Stimulated activated CD8-positive, alpha-beta memory T cell treated with anti-CD3 and anti-CD28 coated beads, Interleukin-4, amount 100 ng/mL, for 48 hours (primary cell): ENCODE results near the gene NUP85.
"Not testable (repeated sequence)": the region's sequence is repeated elsewhere in the genome, so short reads cannot be mapped to it uniquely, and the experiment has no call there.

Source experiments
- DNase-seq: peaks from one replicate; pipeline ENCODE4 v3.0.0-alpha.2; 2020

Gene NUP85, protein sequence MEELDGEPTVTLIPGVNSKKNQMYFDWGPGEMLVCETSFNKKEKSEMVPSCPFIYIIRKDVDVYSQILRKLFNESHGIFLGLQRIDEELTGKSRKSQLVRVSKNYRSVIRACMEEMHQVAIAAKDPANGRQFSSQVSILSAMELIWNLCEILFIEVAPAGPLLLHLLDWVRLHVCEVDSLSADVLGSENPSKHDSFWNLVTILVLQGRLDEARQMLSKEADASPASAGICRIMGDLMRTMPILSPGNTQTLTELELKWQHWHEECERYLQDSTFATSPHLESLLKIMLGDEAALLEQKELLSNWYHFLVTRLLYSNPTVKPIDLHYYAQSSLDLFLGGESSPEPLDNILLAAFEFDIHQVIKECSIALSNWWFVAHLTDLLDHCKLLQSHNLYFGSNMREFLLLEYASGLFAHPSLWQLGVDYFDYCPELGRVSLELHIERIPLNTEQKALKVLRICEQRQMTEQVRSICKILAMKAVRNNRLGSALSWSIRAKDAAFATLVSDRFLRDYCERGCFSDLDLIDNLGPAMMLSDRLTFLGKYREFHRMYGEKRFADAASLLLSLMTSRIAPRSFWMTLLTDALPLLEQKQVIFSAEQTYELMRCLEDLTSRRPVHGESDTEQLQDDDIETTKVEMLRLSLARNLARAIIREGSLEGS

DNA sequence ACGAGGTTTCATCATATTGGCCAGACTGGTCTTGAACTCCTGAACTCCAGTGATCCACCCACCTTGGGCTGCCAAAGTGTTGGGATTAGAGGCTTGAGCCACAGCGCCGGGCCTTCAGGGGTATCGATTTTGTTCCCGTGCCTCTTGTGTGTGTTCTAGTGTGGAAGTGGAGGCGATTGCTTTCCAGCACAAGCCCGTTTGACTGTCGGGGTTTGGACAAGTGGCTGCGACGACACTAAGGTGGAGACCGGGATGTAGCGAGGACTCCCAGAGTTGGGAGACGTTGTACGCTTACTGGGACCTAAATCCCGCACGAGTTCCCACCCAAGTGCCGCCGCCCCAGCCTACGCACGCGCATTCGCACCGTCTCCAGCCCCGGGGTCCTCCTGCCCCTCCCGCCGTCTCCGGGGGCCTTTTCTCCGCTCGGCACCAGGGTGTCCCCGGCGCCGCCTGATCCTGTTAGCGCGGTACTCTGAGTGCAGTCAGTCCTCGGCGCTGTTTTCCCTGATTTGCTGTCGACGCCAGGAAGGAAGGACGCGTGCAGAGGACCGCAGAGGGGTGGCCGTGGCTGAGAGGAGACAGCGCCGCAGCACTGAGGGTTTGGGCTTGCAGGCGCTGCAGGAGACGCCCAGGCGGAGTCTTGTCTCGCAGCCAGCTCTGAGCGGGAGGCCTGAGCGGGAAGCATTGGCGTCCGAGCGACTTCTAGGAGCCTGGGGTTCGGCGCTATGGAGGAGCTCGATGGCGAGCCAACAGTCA lies at the start of gene NUP85:
Gene NUP85, plus strand, starts transcription at position 643 of the 756 bp plus-strand sequence. Its CDS starts 83 bp downstream, at position 726.
- peak; percentile 96 for DNase-seq

DNA sequence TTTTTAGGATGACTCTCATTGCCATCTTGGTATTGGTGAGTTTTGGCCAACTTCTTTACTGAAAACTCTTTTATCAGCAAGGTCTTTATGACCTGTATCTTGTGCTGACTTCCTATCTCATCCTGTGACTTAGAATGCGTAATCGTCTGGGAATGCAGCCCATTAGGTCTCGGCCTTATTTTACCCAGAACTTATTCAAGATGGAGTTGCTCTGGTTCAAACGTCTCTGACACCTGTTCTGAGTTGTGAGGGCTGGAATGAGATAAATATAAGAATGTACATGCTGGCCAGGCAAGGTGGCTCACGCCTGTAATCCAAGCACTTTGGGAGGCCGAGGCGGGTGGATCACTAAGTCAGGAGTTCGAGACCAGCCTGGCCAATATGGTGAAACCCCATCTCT lies 47.0 kb upstream of the NUP85 start:
- DNase-seq, result not testable (repeated sequence)

DNA sequence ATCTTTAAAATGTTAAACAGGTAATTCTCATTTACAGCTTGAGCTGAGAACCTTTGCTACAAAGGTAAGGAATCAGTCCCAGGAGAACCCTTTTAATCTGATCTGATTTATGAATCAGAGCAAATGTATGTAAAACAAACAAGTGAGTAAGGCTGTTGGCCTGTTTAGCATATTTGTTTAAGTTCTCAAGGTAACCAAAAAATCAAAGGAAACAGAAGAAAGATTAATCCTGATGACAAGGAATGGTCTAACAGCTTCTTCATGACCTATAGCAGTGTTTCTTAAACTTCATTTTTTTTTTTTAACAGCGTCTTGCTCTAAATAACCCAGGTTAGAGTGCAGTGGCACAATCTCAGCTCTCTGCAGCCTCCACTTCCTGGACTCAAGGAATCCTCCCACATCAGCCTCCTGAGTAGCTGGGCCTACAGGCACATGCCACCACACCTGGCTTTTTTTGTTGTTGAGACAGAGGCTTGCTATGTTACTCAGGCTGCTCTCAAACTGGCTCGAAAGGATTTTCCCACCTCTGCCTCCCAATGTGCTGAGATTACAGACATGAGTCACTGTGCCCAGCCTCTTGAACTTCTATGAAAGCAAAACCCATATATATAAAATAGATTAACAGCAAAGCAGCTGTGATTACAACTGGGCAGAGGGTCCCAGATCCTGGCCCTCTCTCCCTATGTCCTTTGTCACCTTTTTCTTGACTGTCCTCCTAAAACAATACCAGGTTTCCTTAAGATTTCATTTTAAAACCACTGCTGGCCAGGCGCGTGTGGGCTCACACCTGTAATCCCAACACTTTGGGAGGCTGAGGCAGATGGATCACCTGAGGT lies 46.1 kb upstream of the NUP85 start:
- DNase-seq, result no peak

DNA sequence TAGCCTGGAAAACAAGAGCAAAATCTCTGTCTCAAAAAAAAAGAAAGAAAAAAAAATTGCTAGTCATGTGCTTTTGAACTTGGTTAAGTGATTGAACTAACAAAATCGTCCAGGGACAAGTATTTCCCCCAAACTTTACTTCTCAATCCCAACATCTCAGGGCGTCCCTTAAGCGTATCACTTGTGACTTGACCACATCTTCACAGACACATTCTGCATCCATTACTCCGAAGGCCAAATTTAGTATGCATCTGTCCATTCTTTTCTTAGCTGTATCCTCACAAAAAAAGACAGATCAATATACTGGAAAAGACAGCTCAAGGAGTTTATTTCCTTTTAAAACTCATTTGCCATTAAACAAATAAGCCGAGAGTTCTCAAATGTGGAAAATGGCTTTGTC lies 45.3 kb upstream of the NUP85 start:
- no peak for DNase-seq

DNA sequence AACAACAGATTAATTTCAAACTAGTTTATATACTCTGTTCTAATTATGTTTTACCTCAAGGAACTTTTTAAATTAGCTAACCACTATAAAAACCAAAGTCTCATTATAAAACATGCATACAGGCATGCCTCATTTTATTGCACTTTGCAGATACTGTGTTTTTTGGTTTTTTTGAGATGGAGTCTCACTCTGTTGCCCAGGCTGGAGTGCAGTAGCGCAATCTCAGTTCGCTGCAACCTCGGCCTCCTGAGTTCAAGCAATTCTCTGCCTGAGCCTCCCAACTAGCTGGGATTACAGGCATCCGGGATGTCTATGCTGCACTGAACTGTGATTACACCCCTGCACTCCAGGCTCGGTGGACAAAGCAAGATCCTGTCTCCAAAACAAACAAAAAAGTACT lies 42.4 kb upstream of the NUP85 start:
- no peak for DNase-seq

DNA sequence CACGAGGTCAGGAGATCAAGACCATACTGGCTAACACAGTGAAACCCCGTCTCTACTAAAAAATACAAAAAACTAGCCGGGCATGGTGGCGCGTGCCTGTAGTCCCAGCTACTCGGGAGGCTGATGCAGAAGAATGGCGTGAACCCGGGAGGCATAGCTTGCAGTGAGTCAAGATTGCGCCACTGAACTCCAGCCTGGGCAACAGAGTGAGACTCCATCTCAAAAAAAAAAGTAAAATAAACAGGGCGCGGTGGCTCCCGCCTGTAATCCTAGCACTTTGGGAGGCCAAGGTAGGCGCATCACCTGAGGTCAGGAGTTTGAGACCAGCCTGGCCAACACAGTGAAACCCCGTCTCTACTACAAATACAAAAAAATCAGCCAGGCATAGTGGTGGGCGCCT lies 40.9 kb upstream of the NUP85 start:
- not testable (repeated sequence) for DNase-seq

DNA sequence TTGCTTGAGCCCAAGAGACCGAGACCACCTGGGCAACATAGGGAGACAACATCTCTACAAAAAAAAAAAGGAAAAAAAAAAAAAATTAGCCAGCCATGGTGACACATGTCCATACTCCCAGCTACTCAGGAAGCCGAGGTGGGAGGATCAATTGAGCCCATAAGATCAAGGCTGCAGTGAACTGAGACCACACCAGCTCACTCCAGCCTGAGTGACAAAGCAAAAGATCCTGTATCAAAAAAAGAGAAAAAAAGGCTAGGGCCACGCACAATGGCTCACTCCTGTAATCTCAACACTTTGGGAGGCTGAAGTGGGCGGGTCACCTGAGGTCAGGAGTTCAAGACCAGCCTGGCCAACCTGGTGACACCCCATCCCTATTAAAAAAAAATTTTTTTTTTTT lies 36.5 kb upstream of the NUP85 start:
- no peak for DNase-seq

DNA sequence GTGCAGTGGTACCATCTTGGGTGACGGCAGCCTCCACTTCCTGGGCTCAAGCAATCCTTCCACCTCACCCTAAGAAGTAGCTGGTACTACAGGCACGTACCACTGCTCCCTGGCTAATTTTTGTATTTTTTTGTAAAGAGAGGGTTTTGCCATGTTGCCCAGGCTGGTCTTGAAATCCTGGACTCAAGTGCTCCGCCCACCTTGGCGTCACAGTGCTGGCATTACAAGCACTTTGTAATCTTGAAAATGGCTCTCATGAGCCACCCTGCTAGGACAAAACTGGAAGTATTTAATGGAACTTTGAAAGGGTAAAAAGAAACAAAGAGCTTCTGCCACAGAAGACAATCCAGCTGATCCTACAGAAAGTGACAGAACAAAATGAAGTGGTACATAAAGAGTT lies 32.0 kb upstream of the NUP85 start:
- DNase-seq, result no peak

DNA sequence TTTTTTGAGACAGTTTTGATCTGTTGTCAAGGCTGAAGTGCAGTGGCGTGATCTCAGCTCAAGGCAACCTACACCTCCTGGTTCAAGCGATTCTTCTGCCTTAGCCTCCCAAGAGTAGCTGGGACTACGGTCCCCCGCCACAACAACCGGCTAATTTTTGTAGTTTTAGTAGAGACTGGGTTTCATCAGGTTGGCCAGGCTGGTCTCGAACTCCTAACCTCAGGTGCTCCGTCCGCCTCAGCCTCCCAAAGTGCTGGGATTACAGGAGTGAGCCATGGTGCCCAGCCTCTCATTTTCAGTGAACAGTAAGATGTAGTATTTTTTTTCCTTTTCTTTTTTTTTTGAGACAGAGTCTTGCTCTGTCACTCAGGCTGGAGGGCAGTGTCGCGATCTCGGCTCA lies 30.5 kb upstream of the NUP85 start:
- no peak for DNase-seq

DNA sequence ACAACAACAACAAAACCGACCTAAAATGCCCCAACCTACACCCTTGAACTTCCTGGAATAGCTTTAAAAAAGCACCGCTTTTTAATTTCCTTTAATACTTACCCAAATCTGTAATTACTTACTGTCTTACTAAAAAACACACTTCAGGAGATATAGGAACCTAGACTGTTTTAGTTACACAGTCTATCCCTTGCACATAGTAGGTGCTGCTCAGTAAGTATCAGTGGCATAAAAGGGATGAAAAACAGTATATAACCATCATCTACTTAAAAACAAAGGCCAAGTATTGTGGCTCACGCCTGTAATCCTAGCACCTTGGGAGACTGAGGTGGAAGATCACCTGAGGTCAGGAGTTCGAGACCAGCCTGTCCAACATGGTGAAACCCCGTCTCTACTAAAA lies 28.9 kb upstream of the NUP85 start:
- DNase-seq, result no peak

DNA sequence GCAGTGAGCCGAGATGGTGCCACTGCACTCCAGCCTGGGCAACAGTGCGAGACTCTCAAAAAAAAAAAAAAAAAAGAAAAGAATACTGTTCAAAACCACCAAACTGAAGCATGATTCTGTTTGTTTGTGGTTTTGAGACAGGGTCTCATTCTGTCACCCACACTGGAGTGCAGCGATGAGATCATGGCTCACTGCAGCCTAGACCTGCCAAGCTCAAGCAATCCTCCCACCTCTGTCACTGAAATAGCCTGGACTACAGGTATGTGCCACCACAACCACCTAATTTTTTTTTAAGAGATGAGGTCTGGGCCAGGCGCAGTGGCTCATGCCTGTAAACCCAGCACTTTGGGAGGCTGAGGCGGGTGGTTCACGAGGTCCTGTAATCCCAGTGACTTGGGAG lies 27.0 kb upstream of the NUP85 start:
- DNase-seq, result no peak

DNA sequence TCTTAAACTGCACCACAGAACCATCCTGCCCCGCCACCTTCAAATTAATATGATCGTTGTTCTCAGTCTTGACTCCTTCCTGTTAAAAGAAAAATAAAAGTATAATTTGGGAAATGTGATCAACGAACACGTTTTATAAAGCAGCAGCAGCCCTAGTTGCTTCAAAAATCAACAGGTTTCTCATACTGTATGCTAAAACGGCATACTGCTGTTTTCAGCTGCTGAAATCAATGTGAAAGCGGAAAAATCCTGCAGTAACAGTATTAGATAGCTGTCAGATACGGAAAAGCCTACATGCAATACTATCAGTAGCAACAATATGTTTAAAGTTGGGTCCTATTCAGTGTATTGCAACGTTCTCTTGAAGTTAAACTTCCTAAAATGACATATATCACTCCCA lies 24.4 kb upstream of the NUP85 start:
- no peak for DNase-seq

DNA sequence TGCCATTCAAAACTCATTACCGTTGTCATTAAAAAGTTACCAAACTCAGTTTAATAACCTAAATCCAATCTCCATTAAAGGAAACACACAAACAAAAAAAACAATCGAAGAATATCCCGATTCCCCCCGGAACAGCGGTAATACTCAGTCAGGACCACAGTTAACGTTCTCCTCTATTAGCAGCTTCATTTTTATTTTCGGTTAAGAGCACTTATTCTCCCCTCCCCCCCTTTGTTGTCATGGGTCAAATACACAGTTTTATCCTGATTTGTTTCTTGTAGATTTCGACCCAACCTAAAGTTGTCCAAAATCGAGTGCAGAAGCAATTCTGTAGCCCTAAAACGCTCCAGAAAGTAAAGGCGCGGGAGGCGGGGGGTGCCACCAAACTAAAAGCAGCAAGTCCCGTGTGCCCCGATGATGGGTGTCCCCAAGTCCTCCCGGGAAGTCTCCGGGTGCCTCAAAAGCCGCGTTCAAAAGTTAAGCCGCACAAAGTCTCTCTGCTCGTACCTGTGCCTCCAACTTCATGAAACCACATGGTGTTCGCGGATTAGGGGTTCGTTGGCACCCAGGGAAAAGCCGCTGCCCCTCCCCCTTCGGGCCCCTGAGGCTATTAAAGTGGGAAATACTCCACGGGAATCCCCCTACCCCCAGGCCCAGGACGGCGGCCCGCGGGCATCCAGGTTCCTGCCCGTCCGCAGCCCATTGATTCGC lies 23.7 kb upstream of the NUP85 start:
- DNase-seq, result peak; percentile 58

DNA sequence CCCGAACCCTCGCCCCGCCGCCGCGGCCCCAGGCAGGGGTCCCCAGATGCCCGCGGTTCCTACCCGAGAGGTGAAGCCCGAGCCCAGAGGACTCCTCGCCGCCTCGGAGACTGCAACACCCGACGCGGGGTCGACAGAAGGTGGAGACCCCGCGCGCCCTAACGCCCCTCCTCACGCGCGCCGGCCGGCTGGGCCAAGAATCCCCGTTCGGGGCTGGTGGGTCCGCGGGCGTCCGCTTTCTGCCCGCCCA lies 23.2 kb upstream of the NUP85 start:
- no peak for DNase-seq

DNA sequence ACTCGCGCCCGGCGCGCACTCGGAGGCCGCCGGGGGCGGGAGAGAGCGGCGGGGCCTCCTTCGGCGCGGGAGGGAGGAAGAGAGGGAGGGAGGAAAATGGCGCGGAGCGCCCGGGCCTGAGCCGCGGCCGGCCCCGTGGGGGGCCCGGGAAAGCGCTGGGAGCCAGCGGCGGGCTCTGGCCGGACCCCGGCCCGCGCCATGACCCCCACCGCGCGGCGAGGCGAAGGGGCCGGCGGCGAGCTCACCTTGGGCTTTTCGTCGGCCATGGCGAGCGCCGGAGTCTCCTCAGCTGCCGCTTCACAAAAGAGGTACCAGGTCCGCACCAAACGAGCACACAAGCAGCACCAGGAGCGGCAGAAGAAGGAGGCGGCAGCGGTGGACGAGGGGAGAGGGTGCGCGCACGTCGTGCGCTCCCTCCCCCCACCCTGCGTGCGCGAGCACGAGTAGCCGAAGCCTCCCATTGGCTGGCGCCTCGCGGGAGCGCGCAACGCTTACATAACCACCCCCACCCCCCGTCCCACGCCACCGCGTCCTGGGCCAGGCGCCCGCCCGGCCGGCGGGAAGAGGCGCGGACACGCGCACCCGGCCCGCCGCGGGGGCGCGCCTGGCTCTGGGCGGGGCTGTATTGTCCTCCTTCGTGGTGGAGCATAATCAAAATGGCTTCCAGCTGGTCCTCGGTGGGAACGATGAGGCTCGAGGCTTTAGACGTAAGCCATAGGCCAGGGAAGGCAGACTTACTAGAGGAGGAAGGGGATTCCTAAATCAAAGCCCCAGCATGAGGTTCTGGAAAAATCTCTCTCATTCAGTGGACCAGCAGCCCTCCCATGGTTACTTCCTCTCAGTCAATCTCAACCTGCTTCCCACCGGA lies 22.7 kb upstream of the NUP85 start, which contains the start of gene SUMO2:
Gene SUMO2, minus strand, starts transcription at position 391 of the 868 bp plus-strand sequence. Its CDS starts 125 bp downstream, at position 266.
- DNase-seq, result peak; percentile 97

DNA sequence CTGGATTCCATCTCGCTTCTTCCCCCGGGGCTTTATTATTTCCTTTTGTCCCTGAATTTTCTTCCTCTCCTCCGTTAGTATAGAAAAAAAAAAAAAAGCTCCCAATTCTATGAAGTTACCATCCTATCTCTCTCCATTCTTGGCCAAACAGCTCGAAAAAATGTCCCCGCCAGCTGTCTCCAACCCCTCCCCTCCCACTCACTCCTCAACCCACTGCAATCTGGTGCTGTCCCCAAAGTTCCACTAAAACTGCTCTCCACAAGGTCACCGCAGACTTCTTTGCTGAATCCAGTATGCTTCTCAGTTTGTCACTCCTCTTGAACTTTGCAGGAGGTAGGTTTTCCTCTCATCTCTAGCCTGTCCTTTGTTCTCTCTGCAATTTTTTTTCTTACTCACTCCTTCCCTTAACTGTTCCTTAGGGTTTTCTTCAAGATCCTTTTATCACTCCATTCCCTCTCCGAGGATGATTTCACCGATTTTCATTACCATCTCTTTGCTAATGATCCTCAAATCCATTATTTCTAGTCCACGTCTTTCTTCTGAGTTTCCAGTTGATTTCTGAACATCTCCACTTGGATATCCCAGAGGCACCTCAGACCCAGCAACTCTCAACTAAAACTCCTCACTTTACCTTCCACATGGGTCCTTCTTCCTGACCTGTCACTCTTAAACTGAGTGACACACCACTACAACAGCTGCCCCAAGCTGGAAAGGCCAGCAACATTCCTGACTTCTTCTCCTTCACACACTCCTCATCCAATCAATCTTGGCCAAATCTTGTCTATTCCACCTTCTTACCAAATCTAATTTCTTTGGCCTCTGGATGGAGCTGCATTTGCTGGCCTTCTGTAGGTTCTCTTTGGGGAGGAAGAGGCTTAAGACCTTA lies 21.2 kb upstream of the NUP85 start:
- no peak for DNase-seq

DNA sequence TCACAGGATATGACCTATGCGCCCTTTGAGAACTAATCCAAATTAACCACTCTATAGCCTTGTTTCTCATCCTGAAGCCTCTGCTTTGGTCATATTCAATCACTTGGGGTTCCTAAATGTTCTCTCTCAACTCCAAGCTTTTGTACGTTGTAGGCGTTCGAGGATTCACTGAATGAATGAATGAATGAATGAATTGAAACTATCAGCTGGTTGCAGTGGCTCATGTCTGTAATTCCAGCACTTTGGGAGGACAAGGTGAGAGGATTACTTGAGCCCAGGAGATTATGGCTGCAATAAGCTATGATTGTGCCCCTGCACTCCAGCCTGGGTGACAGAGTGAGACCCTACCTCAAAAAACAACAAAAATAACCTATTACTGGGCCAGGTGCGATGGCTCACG lies 16.9 kb upstream of the NUP85 start:
- no peak for DNase-seq

DNA sequence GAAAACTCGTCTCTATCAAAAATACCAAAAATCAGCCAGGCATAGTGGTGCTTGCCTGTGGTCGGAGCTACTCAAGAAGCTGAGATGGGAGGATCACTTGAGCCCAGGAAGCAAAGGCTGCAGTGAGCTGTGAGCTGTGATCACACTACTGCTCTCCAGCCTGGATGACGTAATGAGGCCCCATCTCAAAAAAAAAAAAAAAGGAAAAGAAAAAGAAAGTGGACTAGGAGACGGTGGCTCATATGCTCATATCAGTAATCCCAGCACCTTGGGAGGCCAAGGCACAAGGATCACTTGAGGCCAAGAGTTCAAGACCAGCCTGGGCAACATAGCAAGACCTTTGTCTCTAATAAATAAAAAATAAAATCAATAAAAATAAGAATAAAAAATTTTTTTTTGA lies 13.9 kb upstream of the NUP85 start:
- no peak for DNase-seq

DNA sequence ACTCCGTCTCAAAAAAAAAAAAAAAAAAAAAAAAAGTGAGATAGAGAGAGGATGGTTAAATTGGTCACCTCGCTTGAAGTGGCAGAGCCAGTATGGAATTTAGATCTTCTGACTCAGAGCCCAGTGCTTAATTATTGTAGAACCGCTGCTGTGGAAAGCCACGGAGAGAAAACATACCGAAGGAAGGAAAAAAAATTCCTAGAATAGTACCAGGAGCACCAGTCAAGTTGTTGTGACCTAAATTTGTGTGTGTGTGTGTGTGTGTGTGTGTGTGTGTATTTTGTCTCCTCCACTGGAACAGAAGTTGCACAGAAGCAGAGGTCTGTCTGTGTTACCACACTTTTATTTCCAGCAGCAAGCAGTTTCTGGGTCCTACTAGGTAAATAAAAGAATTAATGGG lies 10.6 kb upstream of the NUP85 start:
- DNase-seq, result no peak

DNA sequence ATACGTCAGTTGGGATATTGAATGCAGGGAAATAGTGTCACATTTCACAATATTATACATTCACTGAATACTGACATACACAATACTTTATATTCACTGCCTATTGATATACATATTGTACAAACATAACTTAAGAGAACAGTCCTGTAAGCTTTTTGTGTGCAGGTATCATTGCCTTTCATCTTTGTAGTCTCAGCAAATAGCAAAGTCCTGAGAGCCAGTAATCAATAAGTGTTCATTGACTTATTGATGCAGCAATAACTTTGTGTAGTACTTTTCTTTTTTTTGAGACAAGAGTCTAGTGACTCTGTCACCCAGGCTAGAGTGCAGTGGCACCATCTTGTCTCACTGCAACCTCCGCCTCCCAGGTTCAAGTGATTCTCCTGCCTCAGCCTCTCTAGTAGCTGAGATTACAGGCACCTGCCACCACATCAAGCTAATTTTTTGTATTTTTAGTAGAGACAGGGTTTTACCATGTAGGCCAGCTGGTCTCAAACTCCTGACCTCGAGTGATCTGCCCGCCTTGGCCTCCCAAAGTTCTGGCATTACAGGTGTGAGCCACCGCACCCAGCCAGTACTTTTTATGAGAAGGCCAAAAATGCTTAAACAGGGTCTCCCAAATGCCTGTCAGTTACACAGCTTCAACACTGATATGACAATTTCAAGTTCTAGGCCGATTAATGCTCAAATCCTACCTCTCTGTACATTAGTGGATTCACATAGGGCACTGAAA lies 5.4 kb upstream of the NUP85 start:
- no peak for DNase-seq
